HFF-Myc (cell line): Measurements from ENCODE around the gene DZIP1.

Experiments used
- DNase-seq: peaks from one replicate; pipeline ENCODE4 v3.0.0-alpha.2; 2011; ENCODE audit warnings: low read depth; ENCODE audit errors: extremely low read depth
- H3K4me3 ChIP-seq: replicated peaks from 2 replicates; pipeline ENCODE4 v1.5.1; 2011; ENCODE audit warnings: low read depth, mild to moderate bottlenecking, control low read depth, low read length
- CTCF ChIP-seq: IDR thresholded peaks from 2 replicates; pipeline ENCODE4 v1.5.1; 2012; ENCODE audit warnings: mild to moderate bottlenecking, low read depth, low read length, control low read depth; ENCODE audit errors: missing control alignments

Gene DZIP1

GRCh38 chr13:95564733-95565291, 79.7 kb downstream of the DZIP1 start:
- DNase-seq: no peak
- no peak overlapping the region for H3K4me3 ChIP-seq
- no peak for TF ChIP-seq CTCF

- no peak for TF ChIP-seq CTCF
- DNase-seq: no peak
- no peak overlapping the region for H3K4me3 ChIP-seq
These were observed 80.4 kb downstream of the DZIP1 start for GRCh38 chr13:95564091-95564490.

GRCh38 chr13:95560387-95560786, 84.1 kb downstream of the DZIP1 start:
- no peak for DNase-seq
- no peak for TF ChIP-seq CTCF
- no peak overlapping the region for H3K4me3 ChIP-seq

- DNase-seq: no peak
- H3K4me3 ChIP-seq: no peak overlapping the region
- TF ChIP-seq CTCF: no peak
These were observed 85.4 kb downstream of the DZIP1 start for GRCh38 chr13:95559100-95559499.

- no peak for TF ChIP-seq CTCF
- no peak for DNase-seq
- H3K4me3 ChIP-seq: no peak overlapping the region
These were observed 87.5 kb downstream of the DZIP1 start for GRCh38 chr13:95557013-95557412.

GRCh38 chr13:95553581-95554385, 90.7 kb downstream of the DZIP1 start:
- no peak for DNase-seq
- H3K4me3 ChIP-seq: no peak overlapping the region
- no peak for TF ChIP-seq CTCF
